NT2/D1 (cell line): ENCODE data around the gene DNAJC22.

Source experiments
- SUZ12 ChIP-seq: IDR thresholded peaks from 2 replicates; pipeline ENCODE4 v1.6.1; 2011; ENCODE audit not compliant: insufficient read length, insufficient read depth; ENCODE audit errors: extremely low read depth
- YY1 ChIP-seq: IDR thresholded peaks from 2 replicates; pipeline ENCODE4 v1.6.1; 2011; ENCODE audit not compliant: insufficient read length, insufficient read depth
- ZNF274 ChIP-seq: IDR thresholded peaks from 2 replicates; pipeline ENCODE4 v1.6.1; 2011; ENCODE audit warnings: mild to moderate bottlenecking, low read depth, low read length

DNA sequence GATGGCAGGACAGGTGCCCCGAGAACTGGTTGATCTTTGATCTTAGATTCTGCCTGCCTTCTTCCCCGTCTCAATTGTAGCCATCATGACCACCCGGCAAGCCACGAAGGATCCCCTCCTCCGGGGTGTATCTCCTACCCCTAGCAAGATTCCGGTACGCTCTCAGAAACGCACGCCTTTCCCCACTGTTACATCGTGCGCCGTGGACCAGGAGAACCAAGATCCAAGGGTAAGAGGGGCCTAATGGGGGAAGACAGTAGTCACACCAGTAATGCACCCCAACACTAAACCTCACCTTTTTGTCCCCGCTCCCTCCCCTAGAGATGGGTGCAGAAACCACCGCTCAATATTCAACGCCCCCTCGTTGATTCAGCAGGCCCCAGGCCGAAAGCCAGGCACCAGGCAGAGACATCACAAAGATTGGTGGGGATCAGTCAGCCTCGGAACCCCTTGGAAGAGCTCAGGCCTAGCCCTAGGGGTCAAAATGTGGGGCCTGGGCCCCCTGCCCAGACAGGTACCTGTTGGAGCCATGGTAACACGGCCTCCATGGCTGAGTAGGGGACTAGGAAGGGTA, 23.1 kb upstream of the DNAJC22 start:
- TF ChIP-seq SUZ12 = no peak
- no peak for TF ChIP-seq YY1
- no peak for TF ChIP-seq ZNF274
